GM23338 (cell line): ENCODE measurements around the gene BBS4. TPM values are rescaled to one million over a fixed set of nuclear protein-coding genes. Genes with fewer than 3 reads are reported as not detected.
A peak's percentile ranks its signal among the peaks of the same experiment; 100 is the strongest.

Source experiments
- ATAC-seq: fragments of 200-7000 bp; cut with Tn5 transposase; 3 replicates; pipeline ENCODE4 v1.9.1; 2020
- DNase-seq: peaks from one replicate; pipeline ENCODE4 v3.0.0-alpha.2; 2015; ENCODE audit warnings: low spot score
- H2AFZ ChIP-seq: fragments of 200-600 bp; sonication (generic); 2 replicates; pipeline ENCODE4 v1.8.0; 2016; ENCODE audit warnings: antibody characterized with exemption, mild to moderate bottlenecking, moderate library complexity
- H3F3A ChIP-seq: fragments of 200-600 bp; sonication (generic); replicated peaks from 2 replicates; pipeline ENCODE4 v1.8.0; 2017; ENCODE audit warnings: antibody characterized with exemption, mixed run types, low read depth
- H3K27ac ChIP-seq: fragments of 200-600 bp; sonication (generic); 2 replicates; pipeline ENCODE4 v1.6.1; 2016; ENCODE audit warnings: low read depth
- H3K27me3 ChIP-seq: fragments of 200-600 bp; sonication (generic); 2 replicates; pipeline ENCODE4 v1.8.0; 2016; ENCODE audit warnings: mild to moderate bottlenecking, mixed run types, moderate library complexity; ENCODE audit not compliant: insufficient read depth
- H3K36me3 ChIP-seq: fragments of 200-600 bp; sonication (generic); 2 replicates; pipeline ENCODE4 v1.8.0; 2016; ENCODE audit warnings: mild to moderate bottlenecking; ENCODE audit not compliant: insufficient read depth
- H3K4me1 ChIP-seq: fragments of 200-600 bp; sonication (generic); 2 replicates; pipeline ENCODE4 v1.8.0; 2016; ENCODE audit warnings: mild to moderate bottlenecking, moderate library complexity; ENCODE audit not compliant: insufficient read depth
- H3K4me2 ChIP-seq: fragments of 200-600 bp; sonication (generic); 2 replicates; pipeline ENCODE4 v1.7.1; 2017; ENCODE audit warnings: mixed run types
- H3K4me3 ChIP-seq: fragments of 200-600 bp; sonication (generic); 2 replicates; pipeline ENCODE4 v1.6.1; 2016; ENCODE audit warnings: mixed run types
- H3K79me2 ChIP-seq: fragments of 200-600 bp; sonication (generic); replicated peaks from 2 replicates; pipeline ENCODE4 v1.8.0; 2017; ENCODE audit warnings: mild to moderate bottlenecking; ENCODE audit not compliant: insufficient read depth
- H3K9me2 ChIP-seq: fragments of 200-600 bp; sonication (generic); 2 replicates; pipeline ENCODE4 v1.8.0; 2017; ENCODE audit not compliant: insufficient read depth
- H4K20me1 ChIP-seq: fragments of 200-600 bp; sonication (generic); replicated peaks from 2 replicates; pipeline ENCODE4 v1.8.0; 2017; ENCODE audit warnings: mild to moderate bottlenecking; ENCODE audit not compliant: insufficient read depth
- H3K27ac Mint-ChIP-seq: 2 replicates; pipeline ENCODE4 v1.8.0; 2020; ENCODE audit warnings: inconsistent platforms, mild to moderate bottlenecking, moderate library complexity, mixed read lengths
- H3K27me3 Mint-ChIP-seq: 3 replicates; pipeline ENCODE4 v1.8.0; 2022; ENCODE audit warnings: low read depth, mild to moderate bottlenecking, moderate library complexity, mixed read lengths, inconsistent platforms; ENCODE audit not compliant: insufficient read depth, poor library complexity
- H3K36me3 Mint-ChIP-seq: 3 replicates; pipeline ENCODE4 v1.8.0; 2021; ENCODE audit warnings: low read depth, mild to moderate bottlenecking, inconsistent platforms, moderate library complexity, mixed read lengths
- H3K4me1 Mint-ChIP-seq: 3 replicates; pipeline ENCODE4 v1.8.0; 2020; ENCODE audit warnings: mild to moderate bottlenecking, inconsistent platforms, mixed read lengths
- H3K4me3 Mint-ChIP-seq: 3 replicates; pipeline ENCODE4 v1.8.0; 2021; ENCODE audit warnings: moderate library complexity, mild to moderate bottlenecking, inconsistent platforms, mixed read lengths
- H3K9me3 Mint-ChIP-seq: 3 replicates; pipeline ENCODE4 v1.8.0; 2020; ENCODE audit warnings: moderate library complexity, mild to moderate bottlenecking, inconsistent platforms, mixed read lengths
- CREB1 ChIP-seq: fragments of 250-450 bp; sonication (Bioruptor Pico); IDR thresholded peaks from 2 replicates; pipeline ENCODE4 v1.5.0; 2020; ENCODE audit warnings: low read depth, mild to moderate bottlenecking, moderate library complexity
- CTCF ChIP-seq, 2 experiments: fragments of 200-600 bp in 1 of 2; sonication (generic) in 1 of 2; conservative IDR thresholded peaks; 2 replicates each; pipeline versions ENCODE4 v1.5.1 to v1.6.1; 2016 to 2017; ENCODE audit warnings: antibody characterized with exemption in 2 of 2, low read depth in 2 of 2, mild to moderate bottlenecking in 2 of 2, moderate library complexity in 1 of 2
- EZH2 ChIP-seq: fragments of 200-600 bp; sonication (generic); IDR thresholded peaks from one replicate; pipeline ENCODE4 v1.8.0; 2017; ENCODE audit warnings: antibody characterized with exemption, mild to moderate bottlenecking, low read depth; ENCODE audit not compliant: unreplicated experiment
- EZH2phosphoT487 ChIP-seq: fragments of 200-600 bp; sonication (generic); IDR thresholded peaks from one replicate; pipeline ENCODE4 v1.8.1; 2018; ENCODE audit warnings: antibody characterized with exemption; ENCODE audit not compliant: unreplicated experiment
- JUNB ChIP-seq: IDR thresholded peaks from one replicate; pipeline ENCODE4 v1.6.1; 2016; ENCODE audit warnings: antibody characterized with exemption; ENCODE audit not compliant: unreplicated experiment
- STAT1 ChIP-seq: IDR thresholded peaks from one replicate; pipeline ENCODE4 v1.6.1; 2016; ENCODE audit warnings: antibody characterized with exemption; ENCODE audit not compliant: unreplicated experiment
- ZNF114 ChIP-seq: fragments of 250-450 bp; sonication (Bioruptor Pico); IDR thresholded peaks from 2 replicates; pipeline ENCODE4 v1.5.0; 2020; ENCODE audit warnings: mild to moderate bottlenecking, moderate library complexity
- ZNF462 ChIP-seq: fragments of 250-450 bp; sonication (Bioruptor Pico); IDR thresholded peaks from 2 replicates; pipeline ENCODE4 v1.5.0; 2020; ENCODE audit warnings: mild to moderate bottlenecking, moderate library complexity
- polyA plus RNA-seq: library from polyadenylated mRNA; unstranded; fragments of >200 nt; fragmentation: Nextera tagmentation; extraction: Ambion mirVana; gene quantifications from 2 replicates; pipeline ENCODE4 v1.2.1, GENCODE V29; 2016
- total RNA-seq: library from RNA; depleted of rRNA; stranded (reverse); fragments of >200 nt; shearing (Covaris generic); gene quantifications from 2 replicates; pipeline ENCODE4 v1.2.3, GENCODE V29; 2014

BBS4 gene
- total and polyA plus RNA-seq, 2 experiments from 2014 or later = 22.2 to 40.8 TPM

DNA sequence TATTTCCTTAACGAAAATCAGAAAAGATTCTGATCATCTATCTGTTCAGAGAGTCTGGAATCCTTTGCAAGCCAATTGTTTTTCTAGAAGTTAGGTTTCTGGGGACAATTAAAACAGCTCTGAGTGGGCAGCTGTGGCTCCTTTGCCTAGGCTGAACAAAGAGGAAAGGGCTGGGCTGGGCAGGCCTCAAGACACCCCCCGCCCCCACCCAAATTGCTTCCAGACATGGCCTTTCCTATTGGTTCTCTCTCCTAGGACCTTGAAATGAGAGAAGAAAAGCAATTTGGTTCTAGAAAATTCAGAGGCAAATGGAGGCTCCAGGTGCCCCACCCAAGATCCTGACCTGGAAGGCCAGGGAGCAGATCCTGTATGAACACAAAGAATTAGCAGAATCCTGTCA lies 99.8 kb downstream of the BBS4 start:
- Mint-ChIP-seq H3K9me3 (no peaks in the 10 kb centered on the region), H3K27me3 (no peaks in the 10 kb centered on the region), H3K36me3 (no peaks in the 10 kb centered on the region; the same call in 2 of the 3 replicates), H3K4me1 (peaks cover 15% of the 10 kb centered on the region), H3K27ac (no peak overlapping the region), H3K4me3 (no peak overlapping the region)
- no peak overlapping the region for H3K4me2 ChIP-seq
- no peaks in the 10 kb centered on the region for H3K27me3 ChIP-seq
- TF ChIP-seq CTCF (conservative IDR thresholded peaks at IDR 0.05; ENCODE audit: low read depth in 2 of 2) (no peak), ZNF114 (no peak), JUNB (no peak), CREB1 (CRISPR knock-in tag) (no peak), EZH2 (no peak), STAT1 (no peak)
- H3K79me2 ChIP-seq = peaks cover 25% of the 10 kb centered on the region
- no peak overlapping the region for H3K27ac ChIP-seq
- peak overlapping the region; percentile 88 for H2AFZ ChIP-seq
- H3K4me3 ChIP-seq = no peak overlapping the region
- no peak for ATAC-seq
- H3F3A ChIP-seq = peaks cover 5% of the 10 kb centered on the region; the same call in 1 of the 2 replicates
- no peak for DNase-seq
- H3K36me3 ChIP-seq = peaks cover 1% of the 10 kb centered on the region; the same call in 1 of the 2 replicates
- peaks cover 16% of the 10 kb centered on the region for H3K4me1 ChIP-seq
- no peaks in the 10 kb centered on the region for H3K9me2 ChIP-seq
- no peaks in the 10 kb centered on the region; the same call in 1 of the 2 replicates for H4K20me1 ChIP-seq

DNA sequence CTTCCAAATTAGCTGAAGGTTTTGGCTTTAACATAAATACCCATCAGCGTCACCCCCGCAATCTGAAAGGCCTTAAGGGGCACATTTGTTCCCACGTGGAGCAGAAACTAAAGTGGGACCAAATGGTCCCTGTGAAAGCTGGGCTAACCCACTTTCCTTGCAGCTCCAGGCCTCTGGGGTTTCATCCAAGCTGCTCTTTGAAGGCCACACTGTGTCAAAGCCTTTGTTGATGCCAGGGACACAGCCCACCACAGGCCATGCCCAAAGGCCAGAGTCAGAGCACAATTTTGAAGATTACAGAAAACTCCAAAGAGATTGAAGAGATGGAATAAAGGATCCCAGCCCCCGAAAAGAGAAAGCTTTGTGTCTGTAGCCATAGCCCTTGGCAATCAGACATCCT lies 100.2 kb downstream of the BBS4 start:
- H2AFZ ChIP-seq = peak overlapping the region; percentile 38; the same call in 1 of the 2 replicates
- H3K27me3 ChIP-seq = no peaks in the 10 kb centered on the region
- H3K9me2 ChIP-seq = no peaks in the 10 kb centered on the region
- H3K36me3 ChIP-seq = no peaks in the 10 kb centered on the region
- H3K4me1 Mint-ChIP-seq = peaks cover 11% of the 10 kb centered on the region
- no peak for ATAC-seq
- H3K4me2 ChIP-seq = no peak overlapping the region
- DNase-seq = no peak
- no peak overlapping the region for H3K27ac Mint-ChIP-seq
- H3K4me1 ChIP-seq = peaks cover 15% of the 10 kb centered on the region
- no peaks in the 10 kb centered on the region; the same call in 1 of the 2 replicates for H4K20me1 ChIP-seq
- no peak overlapping the region for H3K4me3 ChIP-seq
- no peaks in the 10 kb centered on the region for H3K27me3 Mint-ChIP-seq
- H3K4me3 Mint-ChIP-seq = no peak overlapping the region
- H3K79me2 ChIP-seq = peaks cover 20% of the 10 kb centered on the region
- no peak overlapping the region for H3K27ac ChIP-seq
- H3K9me3 Mint-ChIP-seq = no peaks in the 10 kb centered on the region
- H3F3A ChIP-seq = peaks cover 5% of the 10 kb centered on the region; the same call in 1 of the 2 replicates
- H3K36me3 Mint-ChIP-seq = no peaks in the 10 kb centered on the region; the same call in 2 of the 3 replicates
- TF ChIP-seq ZNF462 (no peak), CREB1 (CRISPR knock-in tag) (no peak), STAT1 (no peak), EZH2phosphoT487 (no peak), CTCF (conservative IDR thresholded peaks at IDR 0.05; ENCODE audit: low read depth in 2 of 2) (no peak)
